ENCODE measurements around the gene FRMD4A.

DNA sequence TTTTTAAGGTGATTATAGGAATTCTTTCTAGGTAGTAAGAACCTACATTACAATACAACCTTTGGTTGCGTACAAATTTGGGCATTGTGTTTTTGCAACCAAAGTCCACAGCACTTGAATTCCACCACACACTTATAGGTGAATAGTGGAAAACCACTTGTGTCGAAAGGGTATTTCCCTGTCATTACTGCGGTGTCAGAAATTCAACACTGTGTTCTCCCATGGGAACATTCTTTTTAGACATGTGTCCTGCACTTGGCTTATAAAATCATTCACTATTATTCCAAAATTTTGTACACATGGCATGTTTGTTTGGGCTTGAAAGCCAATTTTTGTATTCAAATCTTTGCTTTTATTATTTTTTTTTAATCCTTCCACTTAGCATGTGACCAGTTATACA lies 410.3 kb downstream of the FRMD4A start:
- TF ChIP-seq, protein P1, sequence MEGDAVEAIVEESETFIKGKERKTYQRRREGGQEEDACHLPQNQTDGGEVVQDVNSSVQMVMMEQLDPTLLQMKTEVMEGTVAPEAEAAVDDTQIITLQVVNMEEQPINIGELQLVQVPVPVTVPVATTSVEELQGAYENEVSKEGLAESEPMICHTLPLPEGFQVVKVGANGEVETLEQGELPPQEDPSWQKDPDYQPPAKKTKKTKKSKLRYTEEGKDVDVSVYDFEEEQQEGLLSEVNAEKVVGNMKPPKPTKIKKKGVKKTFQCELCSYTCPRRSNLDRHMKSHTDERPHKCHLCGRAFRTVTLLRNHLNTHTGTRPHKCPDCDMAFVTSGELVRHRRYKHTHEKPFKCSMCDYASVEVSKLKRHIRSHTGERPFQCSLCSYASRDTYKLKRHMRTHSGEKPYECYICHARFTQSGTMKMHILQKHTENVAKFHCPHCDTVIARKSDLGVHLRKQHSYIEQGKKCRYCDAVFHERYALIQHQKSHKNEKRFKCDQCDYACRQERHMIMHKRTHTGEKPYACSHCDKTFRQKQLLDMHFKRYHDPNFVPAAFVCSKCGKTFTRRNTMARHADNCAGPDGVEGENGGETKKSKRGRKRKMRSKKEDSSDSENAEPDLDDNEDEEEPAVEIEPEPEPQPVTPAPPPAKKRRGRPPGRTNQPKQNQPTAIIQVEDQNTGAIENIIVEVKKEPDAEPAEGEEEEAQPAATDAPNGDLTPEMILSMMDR (IDR thresholded peaks at IDR 0.05; ENCODE audit: low read length) = no peak
- TF ChIP-seq EZH2 (optimal IDR thresholded peaks at IDR 0.05; ENCODE audit: low read depth, low read length) = no peak

All from MM.1S (cell line).